ENCODE data around the gene HAT1.
"Not testable (repeated sequence)": the region's sequence is repeated elsewhere in the genome, so short reads cannot be mapped to it uniquely, and the experiment has no call there.

HAT1 gene

GRCh38 chr2:171893196-171893823, 29.0 kb upstream of the HAT1 start:
- no peak overlapping the region for H2AK5ac ChIP-seq (ENCODE audit: low read length)
- H3K23ac ChIP-seq (ENCODE audit: low read length) = no peak overlapping the region

GRCh38 chr2:171893824-171894611, 28.2 kb upstream of the HAT1 start, which contains the start of gene SLC25A12:
Gene SLC25A12 (minus strand): TSS chr2:171894244. CDS start chr2:171894214, 30 bp downstream.
- Histone ChIP-seq H4K8ac (ENCODE audit: low read depth, low read length) (no peak within 1 kb of the TSS), H3K23ac (ENCODE audit: low read length) (no peak within 1 kb of the TSS), H3K4ac (ENCODE audit: low read depth, low read length) (no peak within 1 kb of the TSS), H4K5ac (ENCODE audit: low read length) (no peak within 1 kb of the TSS), H3K79me2 (ENCODE audit: control insufficient read depth, insufficient read depth, low read length) (no peaks in the 10 kb centered on the region), H3K79me1 (ENCODE audit: low read length) (no peaks in the 10 kb centered on the region), H2BK120ac (ENCODE audit: low read depth, low read length) (no peak within 1 kb of the TSS), H3K9ac (ENCODE audit: low read length) (peak within 1 kb of the TSS; percentile 77), H3K56ac (ENCODE audit: low read length) (peak within 1 kb of the TSS; percentile 92), H2AK5ac (ENCODE audit: low read length) (no peak within 1 kb of the TSS), H3K4me2 (ENCODE audit: low read length) (peak within 1 kb of the TSS; percentile 99), H3K27ac (ENCODE audit: low read depth, low read length) (no peak within 1 kb of the TSS), H3K4me1 (ENCODE audit: control insufficient read depth, low read depth, low read length) (no peaks in the 10 kb centered on the region), H3K36me3 (ENCODE audit: control insufficient read depth, insufficient read depth, low read length) (no peaks in the 10 kb centered on the region), H2BK15ac (replicated peaks; ENCODE audit: low read depth) (peak within 1 kb of the TSS; percentile 14), H2BK5ac (ENCODE audit: low read length) (peak within 1 kb of the TSS; percentile 42), H3K4me3 (ENCODE audit: low read length) (peak within 1 kb of the TSS; percentile 55), H3K18ac (ENCODE audit: low read length) (peak within 1 kb of the TSS; percentile 28), H3K27me3 (ENCODE audit: insufficient read depth, low read length, poor library complexity) (no peaks in the 10 kb centered on the region)
- no CpG with 5 or more reads among the region's 63 CpGs for whole genome bisulfite sequencing (ENCODE audit: extremely low coverage, insufficient coverage, low lambda C conversion rate)
- peak; percentile 90 for DNase-seq

More at GRCh38 chr2:171893196-171893823, 29.0 kb upstream of the HAT1 start:
- Histone ChIP-seq H4K8ac (ENCODE audit: low read depth, low read length) (no peak overlapping the region), H3K9ac (ENCODE audit: low read length) (peak overlapping the region; percentile 72), H2BK5ac (ENCODE audit: low read length) (no peak overlapping the region), H3K79me2 (ENCODE audit: control insufficient read depth, insufficient read depth, low read length) (no peaks in the 10 kb centered on the region), H3K56ac (ENCODE audit: low read length) (peak overlapping the region; percentile 92), H3K36me3 (ENCODE audit: control insufficient read depth, insufficient read depth, low read length) (no peaks in the 10 kb centered on the region), H3K18ac (ENCODE audit: low read length) (no peak overlapping the region), H4K5ac (ENCODE audit: low read length) (no peak overlapping the region), H3K27ac (ENCODE audit: low read depth, low read length) (no peak overlapping the region), H2BK120ac (ENCODE audit: low read depth, low read length) (no peak overlapping the region), H3K4ac (ENCODE audit: low read depth, low read length) (no peak overlapping the region), H3K79me1 (ENCODE audit: low read length) (no peaks in the 10 kb centered on the region), H3K4me1 (ENCODE audit: control insufficient read depth, low read depth, low read length) (no peaks in the 10 kb centered on the region), H3K27me3 (ENCODE audit: insufficient read depth, low read length, poor library complexity) (no peaks in the 10 kb centered on the region), H3K4me3 (ENCODE audit: low read length) (peak overlapping the region; percentile 55), H3K4me2 (ENCODE audit: low read length) (peak overlapping the region; percentile 99), H2BK15ac (replicated peaks; ENCODE audit: low read depth) (no peak overlapping the region)
- DNase-seq = peak; percentile 64
- WGBS (ENCODE audit: extremely low coverage, insufficient coverage, low lambda C conversion rate) = no CpG with 5 or more reads among the region's 7 CpGs

- Histone ChIP-seq H2AK5ac (ENCODE audit: low read length) (no peak overlapping the region), H3K4me3 (ENCODE audit: low read length) (peak overlapping the region; percentile 45), H3K79me2 (ENCODE audit: control insufficient read depth, insufficient read depth, low read length) (no peaks in the 10 kb centered on the region), H3K18ac (ENCODE audit: low read length) (no peak overlapping the region), H3K23ac (ENCODE audit: low read length) (no peak overlapping the region), H2BK15ac (replicated peaks; ENCODE audit: low read depth) (no peak overlapping the region), H2BK5ac (ENCODE audit: low read length) (no peak overlapping the region), H3K9ac (ENCODE audit: low read length) (peak overlapping the region; percentile 77), H3K56ac (ENCODE audit: low read length) (peak overlapping the region; percentile 82), H3K4me1 (ENCODE audit: control insufficient read depth, low read depth, low read length) (no peaks in the 10 kb centered on the region), H3K79me1 (ENCODE audit: low read length) (no peaks in the 10 kb centered on the region), H3K4ac (ENCODE audit: low read depth, low read length) (no peak overlapping the region), H4K5ac (ENCODE audit: low read length) (no peak overlapping the region), H4K8ac (ENCODE audit: low read depth, low read length) (no peak overlapping the region), H3K4me2 (ENCODE audit: low read length) (peak overlapping the region; percentile 23), H2BK120ac (ENCODE audit: low read depth, low read length) (no peak overlapping the region), H3K36me3 (ENCODE audit: control insufficient read depth, insufficient read depth, low read length) (no peaks in the 10 kb centered on the region), H3K27me3 (ENCODE audit: insufficient read depth, low read length, poor library complexity) (no peaks in the 10 kb centered on the region), H3K27ac (ENCODE audit: low read depth, low read length) (no peak overlapping the region)
- no peak for DNase-seq
- no CpG with 5 or more reads among the region's 10 CpGs for WGBS (ENCODE audit: extremely low coverage, insufficient coverage, low lambda C conversion rate)
These were observed 27.7 kb upstream of the HAT1 start for GRCh38 chr2:171894612-171894947.

GRCh38 chr2:171895786-171896185, 26.5 kb upstream of the HAT1 start:
- Histone ChIP-seq H3K23ac (ENCODE audit: low read length) (no peak overlapping the region), H2AK5ac (ENCODE audit: low read length) (no peak overlapping the region), H3K9ac (ENCODE audit: low read length) (no peak overlapping the region), H2BK120ac (ENCODE audit: low read depth, low read length) (no peak overlapping the region), H4K8ac (ENCODE audit: low read depth, low read length) (no peak overlapping the region), H3K4me3 (ENCODE audit: low read length) (no peak overlapping the region), H3K36me3 (ENCODE audit: control insufficient read depth, insufficient read depth, low read length) (no peaks in the 10 kb centered on the region), H2BK5ac (ENCODE audit: low read length) (no peak overlapping the region), H3K27ac (ENCODE audit: low read depth, low read length) (no peak overlapping the region), H3K4ac (ENCODE audit: low read depth, low read length) (no peak overlapping the region), H3K79me1 (ENCODE audit: low read length) (no peaks in the 10 kb centered on the region), H3K4me1 (ENCODE audit: control insufficient read depth, low read depth, low read length) (no peaks in the 10 kb centered on the region), H3K56ac (ENCODE audit: low read length) (no peak overlapping the region), H3K79me2 (ENCODE audit: control insufficient read depth, insufficient read depth, low read length) (no peaks in the 10 kb centered on the region), H3K27me3 (ENCODE audit: insufficient read depth, low read length, poor library complexity) (no peaks in the 10 kb centered on the region), H2BK15ac (replicated peaks; ENCODE audit: low read depth) (no peak overlapping the region), H3K18ac (ENCODE audit: low read length) (no peak overlapping the region), H3K4me2 (ENCODE audit: low read length) (no peak overlapping the region), H4K5ac (ENCODE audit: low read length) (no peak overlapping the region)
- WGBS (ENCODE audit: extremely low coverage, insufficient coverage, low lambda C conversion rate) = no CpG with 5 or more reads among the region's 1 CpG
- no peak for DNase-seq

GRCh38 chr2:171899623-171900282, 22.5 kb upstream of the HAT1 start:
- H3K18ac ChIP-seq (ENCODE audit: low read length); H2BK5ac ChIP-seq (ENCODE audit: low read length); H3K79me2 ChIP-seq (ENCODE audit: control insufficient read depth, insufficient read depth, low read length); H4K8ac ChIP-seq (ENCODE audit: low read depth, low read length); H2AK5ac ChIP-seq (ENCODE audit: low read length); H3K4me1 ChIP-seq (ENCODE audit: control insufficient read depth, low read depth, low read length); H3K36me3 ChIP-seq (ENCODE audit: control insufficient read depth, insufficient read depth, low read length); H3K4me2 ChIP-seq (ENCODE audit: low read length); H2BK15ac ChIP-seq (replicated peaks; ENCODE audit: low read depth); H3K27ac ChIP-seq (ENCODE audit: low read depth, low read length); H3K4ac ChIP-seq (ENCODE audit: low read depth, low read length); H3K56ac ChIP-seq (ENCODE audit: low read length); H3K9ac ChIP-seq (ENCODE audit: low read length); H3K27me3 ChIP-seq (ENCODE audit: insufficient read depth, low read length, poor library complexity); H2BK120ac ChIP-seq (ENCODE audit: low read depth, low read length); DNase-seq; H3K23ac ChIP-seq (ENCODE audit: low read length); H3K79me1 ChIP-seq (ENCODE audit: low read length); H3K4me3 ChIP-seq (ENCODE audit: low read length); H4K5ac ChIP-seq (ENCODE audit: low read length): not testable (repeated sequence)
- WGBS (ENCODE audit: extremely low coverage, insufficient coverage, low lambda C conversion rate) = no CpG with 5 or more reads among the region's 58 CpGs
